Measurements from ENCODE around the gene ACP5. TPM values are rescaled to one million over a fixed set of nuclear protein-coding genes. Genes with fewer than 3 reads are reported as not detected.

The ACP5 gene
- total and polyA plus RNA-seq, 4 experiments from 2014 or later = 16.9 to 30.3 (median 25.3) TPM

DNA sequence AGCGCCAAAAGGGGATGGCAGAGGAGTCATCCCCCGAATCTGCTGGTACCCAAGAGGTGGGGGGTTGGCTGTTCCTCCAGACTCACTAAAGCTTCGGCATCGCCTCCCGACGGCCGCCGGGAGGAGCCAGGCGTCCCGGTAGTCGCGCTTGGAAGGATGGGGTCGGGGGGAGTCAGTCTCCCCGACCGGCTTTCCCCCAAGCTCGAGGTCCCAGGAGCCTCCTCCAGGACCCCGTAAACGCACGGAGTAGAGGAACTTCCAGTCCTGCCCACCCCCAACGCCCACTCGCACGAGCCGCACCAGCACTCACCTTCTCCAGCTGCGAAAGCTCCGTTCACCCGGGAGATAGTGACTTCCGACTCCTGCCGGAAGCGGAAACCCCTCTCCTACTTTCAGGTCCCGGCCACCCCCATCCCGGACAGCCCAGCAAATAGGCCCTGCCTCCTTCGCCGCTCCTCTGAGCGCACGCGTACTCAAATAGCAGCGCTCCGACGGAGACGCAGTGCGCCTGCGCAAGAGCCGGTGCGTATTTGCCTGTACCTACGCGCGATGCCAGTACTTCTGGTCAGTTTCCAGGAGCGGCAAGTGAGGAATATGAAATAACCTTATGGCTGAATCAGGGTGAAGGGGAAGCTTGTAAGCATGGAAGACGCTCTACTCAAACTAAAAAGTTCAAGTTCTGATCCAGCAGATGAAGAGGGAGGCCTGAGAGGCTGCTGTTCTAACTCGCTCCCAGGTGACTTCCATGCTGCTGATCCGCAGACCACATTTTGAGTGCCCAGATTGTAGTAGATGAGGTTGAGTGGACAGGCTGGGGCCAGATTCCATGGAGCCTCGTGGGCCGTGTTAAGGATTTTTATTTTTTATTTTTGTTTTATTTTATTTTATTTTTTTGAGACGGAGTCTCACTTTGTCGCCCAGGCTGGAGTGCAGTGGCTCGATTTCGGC, 18.3 kb downstream of the ACP5 start, which contains the start of gene ELOF1:
Gene ELOF1, minus strand, starts transcription at position 350 of the 948 bp plus-strand sequence. CDS start 4,883 bp downstream, outside the sequence.
- ChIA-PET CTCF (ENCODE audit: partially characterized antibody) (interaction anchor here (0.6 to 3.4 kb wide), 14 partner anchors 9 to 490 kb away, joined by 3 to 29 read pairs (median 4); partner anchors contain the start of genes ACP5 and ECSIT), POLR2A (ENCODE audit: partially characterized antibody) (interaction anchor here (0.6 to 3.1 kb wide), 17 partner anchors 10 to 1302 kb away, joined by 3 to 23 read pairs (median 4); partner anchors contain the start of genes CCDC159, ECSIT, SWSAP1 and TMEM205)
- peak; percentile 95 to 98 (median 96) for DNase-seq
- no peaks in the 10 kb centered on the region for H3K27me3 ChIP-seq (ENCODE audit: insufficient read depth, low read length)
- Mint-ChIP-seq H3K9me3 (no peaks in the 10 kb centered on the region), H3K27me3 (no peaks in the 10 kb centered on the region), H3K4me3 (peak within 1 kb of the TSS; percentile 95 to 99 (median 98)), H3K36me3 (peaks cover 8 to 21% of the 10 kb centered on the region in 2 donors), H3K27ac (peak within 1 kb of the TSS; percentile 73 to 99 (median 98)), H3K4me1 (peaks cover 28 to 54% (median 43%) of the 10 kb centered on the region in 4 donors)
- intact Hi-C loops (cut with micrococcal nuclease) = loop anchor here (1.0 to 2.0 kb wide), 4 partner anchors 30 to 124 kb away; partner anchors contain the start of genes ECSIT, ODAD3, PRKCSH and ZNF627
- H3K27ac ChIP-seq (ENCODE audit: low read depth, low read length) = peak within 1 kb of the TSS; percentile 72
- no peaks in the 10 kb centered on the region for H3K36me3 ChIP-seq (ENCODE audit: insufficient read depth, low read length)
- H3K4me3 ChIP-seq (ENCODE audit: low read length in 2 of 2) = peak within 1 kb of the TSS; percentile 59 to 91
- peaks cover 31% of the 10 kb centered on the region for H3K4me1 ChIP-seq (ENCODE audit: insufficient read depth, low read length)
- H3K9me3 ChIP-seq (ENCODE audit: control insufficient read depth in 1 of 2, low read length in 2 of 2) = no peaks in the 10 kb centered on the region

GRCh38 chr19:11556634-11557420, 20.6 kb downstream of the ACP5 start:
- Histone ChIP-seq H3K9me3 (ENCODE audit: control insufficient read depth in 1 of 2, low read length in 2 of 2) (no peaks in the 10 kb centered on the region), H3K27me3 (ENCODE audit: insufficient read depth, low read length) (no peaks in the 10 kb centered on the region), H3K27ac (ENCODE audit: low read depth, low read length) (no peak overlapping the region), H3K4me3 (ENCODE audit: low read length in 2 of 2) (no peak overlapping the region), H3K36me3 (ENCODE audit: insufficient read depth, low read length) (peaks cover 11% of the 10 kb centered on the region), H3K4me1 (ENCODE audit: insufficient read depth, low read length) (peaks cover 31% of the 10 kb centered on the region)
- no peaks in the 10 kb centered on the region for H3K9me3 Mint-ChIP-seq
- CTCF ChIA-PET (ENCODE audit: partially characterized antibody) = interaction anchor here (0.6 to 2.0 kb wide), 4 partner anchors 9 to 74 kb away, joined by 3 to 7 read pairs (median 4); no protein-coding TSS in a partner anchor
- peaks cover 28 to 60% (median 43%) of the 10 kb centered on the region in 4 donors for H3K4me1 Mint-ChIP-seq
- H3K36me3 Mint-ChIP-seq = peaks cover 16 to 36% of the 10 kb centered on the region in 2 donors
- POLR2A ChIA-PET (ENCODE audit: partially characterized antibody) = interaction anchor here (0.6 to 1.6 kb wide), 2 partner anchors 22 to 141 kb away, joined by 3 to 5 read pairs; no protein-coding TSS in a partner anchor
- DNase-seq = no peak
- peak overlapping the region in 5 of 7 donors; percentile 37 to 78 (median 48) for H3K27ac Mint-ChIP-seq
- intact Hi-C loops (cut with micrococcal nuclease) = no loop called here
- peak overlapping the region; percentile 9 to 99 (median 54) for H3K4me3 Mint-ChIP-seq
- H3K27me3 Mint-ChIP-seq = no peaks in the 10 kb centered on the region

DNA sequence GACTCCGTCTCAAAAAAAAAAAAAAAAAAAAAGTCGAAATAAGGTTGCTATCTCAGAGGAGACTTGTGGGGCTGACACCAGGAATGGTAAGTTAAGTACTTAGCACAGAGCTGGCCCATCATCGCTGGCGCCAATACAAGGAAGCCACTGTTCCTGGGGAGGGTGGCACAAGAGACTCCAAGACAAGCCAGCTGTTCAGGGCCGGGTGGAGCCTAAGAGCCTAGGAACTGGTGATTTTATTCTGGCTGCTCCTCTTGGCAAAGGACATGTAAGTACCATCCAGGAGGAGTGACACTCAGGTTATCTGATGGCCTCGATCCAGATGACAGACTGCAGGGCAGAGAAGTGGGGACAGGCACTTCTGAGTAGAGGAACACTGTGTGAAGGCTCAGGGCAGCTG, 22.2 kb downstream of the ACP5 start:
- CTCF ChIA-PET (ENCODE audit: partially characterized antibody) = no interaction called here
- intact Hi-C loops (cut with micrococcal nuclease) = no loop called here
- peak overlapping the region in 4 of 7 donors; percentile 57 to 87 (median 69) for H3K27ac Mint-ChIP-seq

DNA sequence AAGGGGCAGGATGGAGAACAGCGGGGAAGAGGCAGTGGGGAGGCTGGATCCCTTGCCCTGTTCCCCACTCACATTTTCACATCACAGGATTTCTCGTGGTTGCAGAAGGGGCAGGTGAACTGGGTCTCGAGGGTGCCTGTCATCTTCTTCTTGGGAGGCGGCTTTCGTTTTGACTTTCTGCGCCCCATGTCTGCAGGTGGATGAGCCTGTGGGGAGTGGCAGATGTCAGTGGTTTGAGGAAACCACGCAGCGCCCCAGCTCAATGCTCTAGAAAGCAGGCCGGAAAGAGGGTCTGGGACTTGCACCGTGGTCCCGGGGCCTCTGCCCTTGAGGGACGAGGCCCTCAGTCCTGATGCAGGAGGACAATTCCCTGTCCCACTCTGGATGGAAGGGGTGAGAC, 23.3 kb downstream of the ACP5 start:
- Histone ChIP-seq H3K4me1 (ENCODE audit: insufficient read depth, low read length) (peaks cover 20% of the 10 kb centered on the region), H3K4me3 (ENCODE audit: low read length in 2 of 2) (no peak overlapping the region), H3K27ac (ENCODE audit: low read depth, low read length) (no peak overlapping the region), H3K36me3 (ENCODE audit: insufficient read depth, low read length) (peaks cover 11% of the 10 kb centered on the region), H3K27me3 (ENCODE audit: insufficient read depth, low read length) (no peaks in the 10 kb centered on the region), H3K9me3 (ENCODE audit: control insufficient read depth in 1 of 2, low read length in 2 of 2) (no peaks in the 10 kb centered on the region)
- intact Hi-C loops (cut with micrococcal nuclease) = no loop called here
- CTCF ChIA-PET (ENCODE audit: partially characterized antibody) = no interaction called here
- no peaks in the 10 kb centered on the region for H3K9me3 Mint-ChIP-seq
- peak overlapping the region in 5 of 7 donors; percentile 19 to 87 (median 78) for H3K27ac Mint-ChIP-seq
- no peaks in the 10 kb centered on the region for H3K27me3 Mint-ChIP-seq
- POLR2A ChIA-PET (ENCODE audit: partially characterized antibody) = no interaction called here
- DNase-seq = no peak
- H3K4me3 Mint-ChIP-seq = peak overlapping the region in 1 of 8 donors; percentile 31
- H3K36me3 Mint-ChIP-seq = peaks cover 16 to 35% of the 10 kb centered on the region in 2 donors
- peaks cover 19 to 46% (median 31%) of the 10 kb centered on the region in 4 donors for H3K4me1 Mint-ChIP-seq

More for the DNA sequence above, 22.2 kb downstream of the ACP5 start:
- Histone ChIP-seq H3K4me3 (ENCODE audit: low read length in 2 of 2) (no peak overlapping the region), H3K27me3 (ENCODE audit: insufficient read depth, low read length) (no peaks in the 10 kb centered on the region), H3K4me1 (ENCODE audit: insufficient read depth, low read length) (peaks cover 25% of the 10 kb centered on the region), H3K9me3 (ENCODE audit: control insufficient read depth in 1 of 2, low read length in 2 of 2) (no peaks in the 10 kb centered on the region), H3K36me3 (ENCODE audit: insufficient read depth, low read length) (peaks cover 11% of the 10 kb centered on the region), H3K27ac (ENCODE audit: low read depth, low read length) (no peak overlapping the region)
- DNase-seq = no peak
- H3K9me3 Mint-ChIP-seq = no peaks in the 10 kb centered on the region
- H3K27me3 Mint-ChIP-seq = no peaks in the 10 kb centered on the region
- H3K36me3 Mint-ChIP-seq = peaks cover 16 to 36% of the 10 kb centered on the region in 2 donors
- peaks cover 23 to 53% (median 36%) of the 10 kb centered on the region in 4 donors for H3K4me1 Mint-ChIP-seq
- POLR2A ChIA-PET (ENCODE audit: partially characterized antibody) = interaction anchor here (0.6 kb wide), 1 partner anchor 1058 kb away, joined by 4 read pairs; no protein-coding TSS in a partner anchor
- peak overlapping the region in 4 of 8 donors; percentile 13 to 55 (median 44) for H3K4me3 Mint-ChIP-seq

DNA sequence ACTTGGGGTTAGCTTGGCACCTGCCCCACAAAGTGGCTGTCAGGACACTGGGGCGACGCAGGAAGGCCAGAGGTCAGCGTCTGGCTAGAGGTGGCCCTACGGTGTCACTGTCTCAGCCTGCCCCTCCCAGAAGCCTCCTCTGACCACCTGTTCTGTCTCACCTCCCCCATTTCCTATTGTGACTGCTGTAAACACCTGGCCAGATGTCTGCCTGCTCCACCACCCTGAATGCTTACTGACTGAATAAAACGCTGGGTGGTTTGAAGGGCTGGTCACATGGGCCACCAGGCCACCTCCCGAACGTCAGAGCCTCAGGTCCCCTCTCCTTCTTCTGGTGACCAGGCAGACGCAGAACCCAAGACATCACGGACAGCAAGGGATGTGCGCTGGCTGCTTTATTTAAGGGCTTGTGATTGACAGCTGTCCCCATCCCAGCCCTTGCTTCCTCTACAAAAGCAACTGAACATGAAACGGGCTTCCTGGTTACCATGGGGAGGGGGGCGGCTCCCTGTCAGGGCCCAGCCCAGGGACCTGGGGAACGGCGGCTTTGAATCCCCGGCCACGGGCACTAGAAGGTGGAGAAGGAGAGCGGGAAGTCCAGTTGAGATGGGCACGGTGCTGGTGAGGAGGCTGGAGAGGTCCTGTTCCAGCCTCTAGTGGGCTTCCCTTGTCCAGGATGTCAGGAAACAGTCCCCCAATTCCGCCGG, 24.6 kb downstream of the ACP5 start:
- H3K9me3 ChIP-seq (ENCODE audit: control insufficient read depth in 1 of 2, low read length in 2 of 2) = no peaks in the 10 kb centered on the region
- CTCF ChIA-PET (ENCODE audit: partially characterized antibody) = interaction anchor here (1.3 kb wide), 1 partner anchor 16 kb away, joined by 3 read pairs; no protein-coding TSS in a partner anchor
- Mint-ChIP-seq H3K27ac (peak overlapping the region in 1 of 7 donors; percentile 12), H3K27me3 (no peaks in the 10 kb centered on the region), H3K4me3 (no peak overlapping the region), H3K9me3 (no peaks in the 10 kb centered on the region), H3K36me3 (peaks cover 16 to 31% of the 10 kb centered on the region in 2 donors), H3K4me1 (peaks cover 14 to 33% (median 22%) of the 10 kb centered on the region in 4 donors)
- intact Hi-C loops (cut with micrococcal nuclease) = no loop called here
- POLR2A ChIA-PET (ENCODE audit: partially characterized antibody) = no interaction called here
- H3K27me3 ChIP-seq (ENCODE audit: insufficient read depth, low read length) = no peaks in the 10 kb centered on the region
- no peak overlapping the region for H3K4me3 ChIP-seq (ENCODE audit: low read length in 2 of 2)
- H3K36me3 ChIP-seq (ENCODE audit: insufficient read depth, low read length) = peaks cover 11% of the 10 kb centered on the region
- H3K27ac ChIP-seq (ENCODE audit: low read depth, low read length) = no peak overlapping the region
- H3K4me1 ChIP-seq (ENCODE audit: insufficient read depth, low read length) = peaks cover 12% of the 10 kb centered on the region
- DNase-seq = no peak

- intact Hi-C loops (cut with micrococcal nuclease) = no loop called here
- H3K27me3 Mint-ChIP-seq = no peaks in the 10 kb centered on the region
- DNase-seq = no peak
Measured at GRCh38 chr19:11551603-11552235, 25.7 kb downstream of the ACP5 start.

More at GRCh38 chr19:11551603-11552235, 25.7 kb downstream of the ACP5 start:
- Histone ChIP-seq H3K4me1 (ENCODE audit: insufficient read depth, low read length) (peaks cover 3% of the 10 kb centered on the region), H3K36me3 (ENCODE audit: insufficient read depth, low read length) (peaks cover 11% of the 10 kb centered on the region), H3K9me3 (ENCODE audit: control insufficient read depth in 1 of 2, low read length in 2 of 2) (no peaks in the 10 kb centered on the region), H3K27me3 (ENCODE audit: insufficient read depth, low read length) (no peaks in the 10 kb centered on the region), H3K4me3 (ENCODE audit: low read length in 2 of 2) (no peak overlapping the region), H3K27ac (ENCODE audit: low read depth, low read length) (no peak overlapping the region)
- peaks cover 16 to 26% of the 10 kb centered on the region in 2 donors for H3K36me3 Mint-ChIP-seq
- H3K4me1 Mint-ChIP-seq = peaks cover 9 to 24% (median 16%) of the 10 kb centered on the region in 4 donors
- no peaks in the 10 kb centered on the region for H3K9me3 Mint-ChIP-seq
- POLR2A ChIA-PET (ENCODE audit: partially characterized antibody) = no interaction called here
- H3K4me3 Mint-ChIP-seq = no peak overlapping the region
- no peak overlapping the region for H3K27ac Mint-ChIP-seq
- CTCF ChIA-PET (ENCODE audit: partially characterized antibody) = interaction anchor here (1.3 kb wide), 1 partner anchor 15 kb away, joined by 3 read pairs; no protein-coding TSS in a partner anchor

All from CD4-positive, alpha-beta memory T cell (primary cell).